GM10266 (cell line): ENCODE results near the gene CHCHD3.

ENCODE experiments used
- DNase-seq: peaks from one replicate; pipeline ENCODE4 v3.0.0; 2012; ENCODE audit errors: extremely low spot score
- TF ChIP-seq, protein P1 (sequence below): IDR thresholded peaks from 2 replicates; pipeline ENCODE4 v1.5.1; 2012; ENCODE audit warnings: mild to moderate bottlenecking, low read depth; ENCODE audit not compliant: control insufficient read depth, insufficient read depth; ENCODE audit errors: missing control alignments

The CHCHD3 gene

DNA sequence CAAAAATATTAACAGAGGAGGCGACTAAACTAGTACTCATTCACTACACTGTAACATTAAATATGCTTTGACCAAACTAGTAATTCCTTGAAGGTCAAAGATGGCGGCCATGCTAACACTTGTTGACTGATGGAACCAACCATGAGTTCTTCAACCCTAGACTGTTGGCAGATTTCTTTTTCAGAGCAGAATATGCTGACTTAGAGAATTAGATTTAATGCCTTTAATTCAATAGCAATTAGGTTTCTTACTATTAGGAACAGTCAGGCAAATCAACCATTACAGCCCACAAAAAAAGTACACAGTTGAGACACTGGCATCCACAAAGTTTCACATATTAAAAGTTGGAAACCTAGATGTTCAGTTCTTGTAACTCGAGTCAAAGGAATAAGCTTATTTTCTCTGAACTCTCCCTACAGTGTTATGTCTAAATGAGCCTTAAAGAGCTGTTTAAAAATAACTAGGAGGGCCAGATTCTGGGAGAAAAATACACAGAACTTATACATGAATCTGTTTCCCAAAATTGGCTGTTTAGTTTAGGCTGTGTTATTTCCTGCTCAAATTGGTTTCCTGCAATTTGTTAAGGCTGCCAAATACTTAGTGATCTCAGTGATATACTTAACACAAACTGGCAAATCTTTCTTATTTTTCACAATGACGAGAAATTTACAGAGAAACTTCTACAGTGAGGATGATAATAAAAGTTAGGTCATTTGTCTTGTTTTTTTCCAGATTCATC lies 17.6 kb downstream of the CHCHD3 start:
- DNase-seq, result no peak
- TF ChIP-seq, protein P1, sequence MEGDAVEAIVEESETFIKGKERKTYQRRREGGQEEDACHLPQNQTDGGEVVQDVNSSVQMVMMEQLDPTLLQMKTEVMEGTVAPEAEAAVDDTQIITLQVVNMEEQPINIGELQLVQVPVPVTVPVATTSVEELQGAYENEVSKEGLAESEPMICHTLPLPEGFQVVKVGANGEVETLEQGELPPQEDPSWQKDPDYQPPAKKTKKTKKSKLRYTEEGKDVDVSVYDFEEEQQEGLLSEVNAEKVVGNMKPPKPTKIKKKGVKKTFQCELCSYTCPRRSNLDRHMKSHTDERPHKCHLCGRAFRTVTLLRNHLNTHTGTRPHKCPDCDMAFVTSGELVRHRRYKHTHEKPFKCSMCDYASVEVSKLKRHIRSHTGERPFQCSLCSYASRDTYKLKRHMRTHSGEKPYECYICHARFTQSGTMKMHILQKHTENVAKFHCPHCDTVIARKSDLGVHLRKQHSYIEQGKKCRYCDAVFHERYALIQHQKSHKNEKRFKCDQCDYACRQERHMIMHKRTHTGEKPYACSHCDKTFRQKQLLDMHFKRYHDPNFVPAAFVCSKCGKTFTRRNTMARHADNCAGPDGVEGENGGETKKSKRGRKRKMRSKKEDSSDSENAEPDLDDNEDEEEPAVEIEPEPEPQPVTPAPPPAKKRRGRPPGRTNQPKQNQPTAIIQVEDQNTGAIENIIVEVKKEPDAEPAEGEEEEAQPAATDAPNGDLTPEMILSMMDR, result no peak

DNA sequence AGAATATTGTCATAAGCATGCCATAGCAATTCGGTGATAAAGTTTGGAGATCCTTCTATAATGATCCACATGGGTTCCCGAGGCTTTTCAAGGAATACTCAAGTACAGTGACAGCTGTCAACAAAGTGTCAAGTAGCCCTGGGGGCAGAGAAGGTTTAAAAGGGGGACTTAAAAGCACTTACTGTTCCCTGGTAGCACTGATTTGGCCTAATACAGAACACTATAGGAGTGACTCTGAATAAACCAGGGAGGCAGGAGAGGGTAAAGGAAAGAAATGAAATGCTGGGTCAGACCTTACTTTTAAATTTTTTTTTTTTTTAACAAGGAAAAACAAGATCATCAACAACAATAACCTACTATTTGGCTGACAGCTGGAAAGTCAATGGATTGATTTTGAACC lies 20.1 kb downstream of the CHCHD3 start:
- TF ChIP-seq, protein P1, result no peak
- no peak for DNase-seq

DNA sequence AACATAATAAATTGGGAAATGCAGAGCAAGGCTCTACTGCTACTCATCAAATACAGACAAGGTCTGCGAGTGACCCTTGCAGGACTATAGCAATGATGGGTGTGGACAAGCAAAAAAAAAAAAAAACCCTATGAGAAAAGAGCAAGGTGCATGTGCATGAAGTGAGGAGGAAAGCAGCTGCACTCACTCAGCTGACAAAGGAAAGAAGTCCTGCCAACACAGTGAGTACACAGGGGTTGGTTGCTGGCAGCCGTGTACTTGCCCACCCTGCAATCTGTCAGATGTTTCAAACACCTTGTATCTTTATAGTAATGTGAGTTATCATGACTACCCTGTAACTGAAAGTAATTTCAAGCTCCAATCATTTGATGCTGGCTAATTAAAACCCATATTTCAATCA lies 20.5 kb downstream of the CHCHD3 start:
- TF ChIP-seq, protein P1, result no peak
- DNase-seq, result no peak

DNA sequence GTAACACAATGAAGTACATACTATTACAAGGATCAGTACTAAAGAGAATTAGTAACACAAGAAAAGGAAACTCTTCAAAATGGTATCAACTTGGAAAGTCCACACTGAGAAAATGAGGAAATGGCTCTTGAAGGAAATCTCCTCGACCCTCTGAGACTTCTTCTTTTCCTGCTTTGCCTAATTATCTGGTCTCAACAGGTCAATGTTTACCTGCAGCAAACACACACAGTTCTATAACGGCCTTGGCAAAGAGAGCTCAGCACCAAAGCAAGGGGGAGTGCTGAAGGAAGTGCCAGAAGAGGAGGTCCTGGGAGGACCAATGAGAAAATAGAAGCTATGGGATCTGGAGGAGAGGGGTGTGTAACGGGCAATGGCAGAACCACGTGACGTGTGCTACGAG lies 21.9 kb downstream of the CHCHD3 start:
- TF ChIP-seq, protein P1, result no peak
- DNase-seq, result no peak

DNA sequence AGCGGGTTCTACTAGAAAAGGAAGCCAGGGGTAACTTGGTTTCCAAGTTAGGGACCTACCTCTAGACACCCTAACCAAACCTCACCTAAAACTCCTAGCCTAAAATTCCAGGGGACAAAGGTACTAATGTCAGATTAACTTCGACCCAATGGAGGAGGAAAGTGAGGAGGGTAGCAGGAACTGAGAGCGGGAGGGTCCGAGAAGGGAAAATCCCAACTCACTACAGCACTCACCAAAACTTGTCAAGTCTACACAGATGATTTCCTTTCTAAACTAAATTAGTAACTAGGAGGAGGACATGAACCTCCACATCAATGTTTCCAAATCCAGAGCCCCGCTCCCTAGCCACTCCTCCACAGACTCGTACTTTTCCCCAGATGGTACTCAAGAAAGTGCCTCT lies 22.6 kb downstream of the CHCHD3 start:
- DNase-seq, result peak; percentile 12
- TF ChIP-seq, protein P1, result no peak

DNA sequence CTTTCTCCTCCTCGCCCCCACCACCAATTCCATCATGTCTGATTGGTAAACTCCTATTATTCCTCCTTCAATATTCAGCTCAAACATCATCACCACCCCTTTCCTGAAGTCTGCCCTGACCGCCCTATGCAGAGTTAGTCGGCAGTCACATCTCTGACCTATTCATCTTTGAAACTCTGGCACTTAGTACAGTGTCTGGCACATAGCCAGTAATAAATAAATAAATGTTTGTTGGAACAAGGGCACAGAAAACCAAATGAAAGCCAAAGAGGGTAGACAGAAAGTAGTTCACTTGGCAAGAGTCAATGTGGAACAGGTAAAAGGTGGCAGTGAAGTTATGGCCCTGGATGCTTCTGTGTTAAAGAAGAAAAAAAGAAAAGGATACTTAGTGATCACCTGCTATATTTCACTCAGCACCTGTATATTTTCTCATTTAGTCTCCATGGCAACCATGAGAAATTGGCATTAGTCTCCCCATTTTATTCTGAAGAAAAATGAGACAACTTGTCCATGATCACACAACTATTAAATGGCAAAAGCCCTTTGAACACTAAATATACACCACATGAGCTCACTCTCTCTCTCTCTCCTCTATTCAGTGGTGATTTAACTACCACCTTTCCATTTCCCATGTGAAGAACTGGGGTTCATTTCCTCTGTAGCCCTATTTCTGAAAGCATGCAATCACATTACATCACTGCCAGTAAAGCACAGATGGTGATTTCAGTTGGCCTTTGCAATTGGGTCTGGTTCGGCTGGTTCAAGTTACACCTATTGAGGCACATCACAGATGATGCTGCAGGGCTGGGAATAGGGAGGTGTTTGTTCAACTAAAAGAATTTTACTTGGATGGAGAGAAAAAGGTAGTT lies 25.3 kb downstream of the CHCHD3 start:
- DNase-seq, result peak; percentile 32
- TF ChIP-seq, protein P1, result no peak
